Thymus (tissue), 14 donors: Measurements from ENCODE around the gene ERCC4. TPM values are rescaled to one million over a fixed set of nuclear protein-coding genes. Genes with fewer than 3 reads are reported as not detected.
"Not testable (repeated sequence)": the region's sequence is repeated elsewhere in the genome, so short reads cannot be mapped to it uniquely, and the experiment has no call there.

Experiments used
- DNase-seq, 9 donors: peaks; one replicate each; pipeline ENCODE4 v3.0.0-alpha.2; 2013; ENCODE audit warnings: low spot score in 9 of 9, low read depth in 6 of 9, missing footprints in 1 of 9
- H3K27ac ChIP-seq, 2 donors: one replicate each; pipeline ENCODE4 v1.5.1; 2013; ENCODE audit warnings: control low read depth in 1 of 2, low read depth in 1 of 2, low read length in 1 of 2, mild to moderate bottlenecking in 1 of 2, moderate library complexity in 1 of 2
- H3K27me3 ChIP-seq, 2 donors: one replicate each; pipeline ENCODE4 v1.5.1; 2013; ENCODE audit warnings: low read length in 1 of 2; ENCODE audit not compliant: control insufficient read depth in 2 of 2, insufficient read depth in 1 of 2
- H3K36me3 ChIP-seq, 2 donors: one replicate each; pipeline ENCODE4 v1.5.1; 2013; ENCODE audit warnings: low read length in 1 of 2, mild to moderate bottlenecking in 1 of 2, moderate library complexity in 1 of 2; ENCODE audit not compliant: control insufficient read depth in 2 of 2, insufficient read depth in 2 of 2
- H3K4me1 ChIP-seq, 2 donors: one replicate each; pipeline ENCODE4 v1.5.1; 2013; ENCODE audit warnings: low read length in 2 of 2; ENCODE audit not compliant: control insufficient read depth in 2 of 2, insufficient read depth in 2 of 2
- H3K4me3 ChIP-seq, 2 donors: one replicate each; pipeline ENCODE4 v1.5.1; 2013; ENCODE audit warnings: low read length in 2 of 2, control low read depth in 1 of 2, mild to moderate bottlenecking in 1 of 2
- H3K9me3 ChIP-seq, 2 donors: one replicate each; pipeline ENCODE4 v1.5.1; 2013; ENCODE audit warnings: low read length in 1 of 2, mild to moderate bottlenecking in 1 of 2; ENCODE audit not compliant: control insufficient read depth in 2 of 2, insufficient read depth in 1 of 2
- WGBS: extraction: QIAGEN DNeasy Blood & Tissue Kit; methylation state at CpG from one replicate; pipeline ENCODE4 v1.1.7; 2013; 5-methylcytosine and 5-hydroxymethylcytosine counted together
- long read RNA-seq, 10 donors: transcript quantifications; one replicate each; lab custom pipeline, GENCODE V29; 2026
- polyA plus RNA-seq: library from polyadenylated mRNA; stranded (reverse); fragments of 200-250 nt; gene quantifications from one replicate; pipeline ENCODE4 v1.2.3, GENCODE V29; 2013
- total RNA-seq: library from RNA; stranded (reverse); fragments of 120-200 nt; gene quantifications from one replicate; pipeline ENCODE4 v1.2.4, GENCODE V29; 2013
- donor health status: healthy.

The ERCC4 gene
- total RNA-seq: 7.8 TPM
- polyA plus RNA-seq: 4.4 TPM
- long read RNA-seq, donor 1, full-length matches to known transcripts: 1 of 1 reads
- long read RNA-seq, donor 1, partial matches to known transcripts: 0 of 1 reads
- long read RNA-seq, donor 1, other reads (novel, unspliced or antisense): 0 of 1 reads
- long read RNA-seq, donor 2: 0 reads
- long read RNA-seq, donor 3, partial matches to known transcripts: 0 of 7 reads
- long read RNA-seq, donor 3, other reads (novel, unspliced or antisense): 0 of 7 reads
- long read RNA-seq, donor 4, partial matches to known transcripts: 0 of 1 reads
- long read RNA-seq, donor 4, other reads (novel, unspliced or antisense): 0 of 1 reads
- long read RNA-seq, donor 5, partial matches to known transcripts: 0 of 2 reads
- long read RNA-seq, donor 5, other reads (novel, unspliced or antisense): 0 of 2 reads
- long read RNA-seq, donor 6, partial matches to known transcripts: 0 of 3 reads
- long read RNA-seq, donor 6, other reads (novel, unspliced or antisense): 0 of 3 reads
- long read RNA-seq, donor 7, full-length matches to known transcripts: 3 of 3 reads
- long read RNA-seq, donor 7, partial matches to known transcripts: 0 of 3 reads
- long read RNA-seq, donor 7, other reads (novel, unspliced or antisense): 0 of 3 reads
- long read RNA-seq, donor 8, partial matches to known transcripts: 0 of 1 reads
- long read RNA-seq, donor 8, other reads (novel, unspliced or antisense): 0 of 1 reads
- long read RNA-seq, donor 9, partial matches to known transcripts: 0 of 2 reads
- long read RNA-seq, donor 9, other reads (novel, unspliced or antisense): 0 of 2 reads
- long read RNA-seq, donor 10, full-length matches to known transcripts: 2 of 2 reads
- long read RNA-seq, donor 10, partial matches to known transcripts: 0 of 2 reads
- long read RNA-seq, donor 10, other reads (novel, unspliced or antisense): 0 of 2 reads

- Histone ChIP-seq H3K9me3 (no peaks in the 10 kb centered on the region), H3K36me3 (peaks cover 0 to 15% of the 10 kb centered on the region in 2 donors), H3K4me1 (peaks cover 6 to 13% of the 10 kb centered on the region in 2 donors), H3K4me3 (peak within 1 kb of the TSS; percentile 77 to 83), H3K27me3 (peaks cover 0 to 2% of the 10 kb centered on the region in 2 donors), H3K27ac (peak within 1 kb of the TSS; percentile 62 to 84)
- under 1% methylated on average over 64 of the region's 64 CpGs for WGBS
- DNase-seq: peak; percentile 98 to 100 (median 100)
These were observed at the start of gene ERCC4 for GRCh38 chr16:13919683-13920509. Gene ERCC4 (plus strand): TSS chr16:13920154. CDS start chr16:13920166, 12 bp downstream.

- no peak overlapping the region for H3K4me3 ChIP-seq
- peaks cover 0 to 2% of the 10 kb centered on the region in 2 donors for H3K27me3 ChIP-seq
- WGBS: 34% methylated on average over 5 of the region's 5 CpGs
- no peak overlapping the region for H3K27ac ChIP-seq
- no peak for DNase-seq
- H3K36me3 ChIP-seq: no peaks in the 10 kb centered on the region
- no peaks in the 10 kb centered on the region for H3K4me1 ChIP-seq
- no peaks in the 10 kb centered on the region for H3K9me3 ChIP-seq
These were observed 46.0 kb upstream of the ERCC4 start for GRCh38 chr16:13873835-13874438.

GRCh38 chr16:13875614-13876284 is 44.2 kb upstream of the ERCC4 start:
- Histone ChIP-seq H3K36me3 (no peaks in the 10 kb centered on the region), H3K27ac (no peak overlapping the region), H3K27me3 (peaks cover 0 to 2% of the 10 kb centered on the region in 2 donors), H3K4me3 (no peak overlapping the region), H3K9me3 (no peaks in the 10 kb centered on the region), H3K4me1 (no peaks in the 10 kb centered on the region)
- 89% methylated on average over 5 of the region's 5 CpGs for WGBS
- no peak for DNase-seq

- Histone ChIP-seq H3K27me3 (no peaks in the 10 kb centered on the region), H3K4me1 (no peaks in the 10 kb centered on the region), H3K36me3 (no peaks in the 10 kb centered on the region), H3K4me3 (no peak overlapping the region), H3K9me3 (no peaks in the 10 kb centered on the region), H3K27ac (no peak overlapping the region)
- WGBS: 92% methylated on average over 11 of the region's 11 CpGs
- no peak for DNase-seq
These were observed 36.7 kb upstream of the ERCC4 start for GRCh38 chr16:13883276-13883675.

GRCh38 chr16:13883881-13884280 is 36.1 kb upstream of the ERCC4 start:
- WGBS: 64% methylated on average over 3 of the region's 3 CpGs
- DNase-seq: no peak
- Histone ChIP-seq H3K4me3 (no peak overlapping the region), H3K27me3 (no peaks in the 10 kb centered on the region), H3K36me3 (no peaks in the 10 kb centered on the region), H3K27ac (no peak overlapping the region), H3K9me3 (no peaks in the 10 kb centered on the region), H3K4me1 (no peaks in the 10 kb centered on the region)

GRCh38 chr16:13885700-13886099 is 34.3 kb upstream of the ERCC4 start:
- Histone ChIP-seq H3K9me3 (no peaks in the 10 kb centered on the region), H3K27me3 (no peaks in the 10 kb centered on the region), H3K4me1 (no peaks in the 10 kb centered on the region), H3K27ac (no peak overlapping the region), H3K4me3 (no peak overlapping the region), H3K36me3 (no peaks in the 10 kb centered on the region)
- WGBS: 70% methylated on average over 6 of the region's 6 CpGs
- no peak for DNase-seq

GRCh38 chr16:13886608-13887007 is 33.3 kb upstream of the ERCC4 start:
- Histone ChIP-seq H3K27ac (no peak overlapping the region), H3K9me3 (no peaks in the 10 kb centered on the region), H3K4me1 (no peaks in the 10 kb centered on the region), H3K27me3 (no peaks in the 10 kb centered on the region), H3K4me3 (no peak overlapping the region), H3K36me3 (no peaks in the 10 kb centered on the region)
- DNase-seq: no peak
- 96% methylated on average over 5 of the region's 5 CpGs for WGBS

- H3K27me3 ChIP-seq, H3K36me3 ChIP-seq, H3K27ac ChIP-seq, H3K4me3 ChIP-seq, DNase-seq, H3K4me1 ChIP-seq, H3K9me3 ChIP-seq: not testable (repeated sequence)
- 91% methylated on average over 22 of the region's 22 CpGs for WGBS
These were observed 30.6 kb upstream of the ERCC4 start for GRCh38 chr16:13889323-13889722.
